GM12873 (cell line): ENCODE results near the gene PPP1R3F.

Source experiments
- TF ChIP-seq, protein P1 (sequence below): IDR thresholded peaks from 2 replicates; pipeline ENCODE4 v1.5.1; 2012; ENCODE audit warnings: low read depth, mild to moderate bottlenecking, moderate library complexity, low read length, control low read depth; ENCODE audit not compliant: insufficient read depth; ENCODE audit errors: missing control alignments

Gene PPP1R3F, protein sequence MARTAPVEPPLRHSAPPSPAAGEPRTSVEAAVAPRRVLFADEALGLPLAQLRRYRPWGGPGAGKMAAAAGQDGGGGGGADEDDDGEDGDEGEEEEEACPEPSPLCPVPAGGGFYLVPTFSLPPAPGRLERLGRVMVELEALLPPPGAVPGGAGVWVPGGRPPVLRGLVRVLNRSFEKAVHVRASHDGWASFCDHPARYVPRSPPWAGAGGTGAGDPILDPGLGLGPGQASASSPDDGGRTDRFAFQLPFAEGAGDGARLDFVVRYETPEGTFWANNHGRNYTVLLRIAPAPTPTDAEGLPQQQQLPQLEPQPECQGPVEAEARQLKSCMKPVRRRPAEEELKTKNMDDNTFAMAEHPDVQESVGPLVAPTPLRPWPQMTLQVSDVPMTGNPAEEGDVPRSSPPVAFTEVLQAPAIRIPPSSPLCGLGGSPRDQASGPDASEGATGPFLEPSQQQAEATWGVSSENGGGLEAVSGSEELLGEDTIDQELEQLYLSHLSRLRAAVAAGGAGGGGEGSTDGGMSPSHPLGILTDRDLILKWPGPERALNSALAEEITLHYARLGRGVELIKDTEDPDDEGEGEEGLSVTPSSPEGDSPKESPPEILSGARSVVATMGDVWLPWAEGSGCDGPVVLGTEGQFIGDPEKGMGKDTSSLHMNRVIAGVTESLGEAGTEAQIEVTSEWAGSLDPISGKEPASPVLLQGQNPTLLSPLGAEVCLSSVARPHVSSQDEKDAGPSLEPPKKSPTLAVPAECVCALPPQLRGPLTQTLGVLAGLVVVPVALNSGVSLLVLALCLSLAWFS

DNA sequence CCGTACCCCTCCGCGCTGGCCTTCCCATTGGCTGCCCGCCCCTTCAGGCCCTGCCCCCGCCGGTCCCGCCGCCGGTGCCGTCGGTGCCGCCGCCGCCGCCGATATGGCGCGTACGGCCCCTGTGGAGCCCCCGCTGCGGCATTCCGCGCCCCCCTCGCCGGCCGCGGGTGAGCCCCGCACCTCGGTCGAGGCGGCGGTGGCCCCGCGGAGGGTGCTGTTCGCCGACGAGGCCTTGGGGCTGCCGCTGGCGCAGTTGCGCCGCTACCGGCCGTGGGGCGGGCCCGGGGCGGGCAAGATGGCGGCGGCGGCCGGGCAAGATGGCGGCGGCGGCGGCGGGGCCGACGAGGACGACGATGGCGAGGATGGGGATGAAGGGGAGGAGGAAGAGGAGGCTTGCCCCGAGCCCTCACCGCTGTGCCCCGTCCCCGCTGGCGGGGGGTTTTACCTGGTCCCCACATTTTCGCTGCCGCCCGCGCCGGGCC lies at the start of gene PPP1R3F:
TSS of gene PPP1R3F (plus strand) at position 27 of the 482 bp plus-strand sequence. CDS start at position 104, 77 bp downstream.
- TF ChIP-seq, protein P1, sequence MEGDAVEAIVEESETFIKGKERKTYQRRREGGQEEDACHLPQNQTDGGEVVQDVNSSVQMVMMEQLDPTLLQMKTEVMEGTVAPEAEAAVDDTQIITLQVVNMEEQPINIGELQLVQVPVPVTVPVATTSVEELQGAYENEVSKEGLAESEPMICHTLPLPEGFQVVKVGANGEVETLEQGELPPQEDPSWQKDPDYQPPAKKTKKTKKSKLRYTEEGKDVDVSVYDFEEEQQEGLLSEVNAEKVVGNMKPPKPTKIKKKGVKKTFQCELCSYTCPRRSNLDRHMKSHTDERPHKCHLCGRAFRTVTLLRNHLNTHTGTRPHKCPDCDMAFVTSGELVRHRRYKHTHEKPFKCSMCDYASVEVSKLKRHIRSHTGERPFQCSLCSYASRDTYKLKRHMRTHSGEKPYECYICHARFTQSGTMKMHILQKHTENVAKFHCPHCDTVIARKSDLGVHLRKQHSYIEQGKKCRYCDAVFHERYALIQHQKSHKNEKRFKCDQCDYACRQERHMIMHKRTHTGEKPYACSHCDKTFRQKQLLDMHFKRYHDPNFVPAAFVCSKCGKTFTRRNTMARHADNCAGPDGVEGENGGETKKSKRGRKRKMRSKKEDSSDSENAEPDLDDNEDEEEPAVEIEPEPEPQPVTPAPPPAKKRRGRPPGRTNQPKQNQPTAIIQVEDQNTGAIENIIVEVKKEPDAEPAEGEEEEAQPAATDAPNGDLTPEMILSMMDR, result no peak

DNA sequence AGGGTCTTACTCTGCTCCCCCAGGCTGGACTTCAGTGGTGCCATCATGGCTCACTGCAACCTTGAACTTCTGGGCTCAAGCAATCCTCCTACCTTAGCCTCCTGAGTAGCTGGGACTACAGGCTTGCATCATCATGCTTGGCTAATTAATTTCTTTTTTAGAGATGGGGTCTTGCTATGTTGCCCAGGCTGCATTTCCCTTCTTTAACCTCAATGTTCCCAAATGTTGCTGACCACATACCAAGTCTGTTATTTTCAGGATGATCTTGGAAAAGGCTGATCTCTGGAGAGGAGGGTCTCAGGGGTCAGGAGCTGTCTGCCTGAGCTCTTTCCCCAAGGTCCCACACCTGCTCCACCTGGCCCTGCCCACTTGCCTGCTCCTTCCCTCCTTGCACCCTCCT lies 49.5 kb upstream of the PPP1R3F start:
- TF ChIP-seq, protein P1, result no peak

DNA sequence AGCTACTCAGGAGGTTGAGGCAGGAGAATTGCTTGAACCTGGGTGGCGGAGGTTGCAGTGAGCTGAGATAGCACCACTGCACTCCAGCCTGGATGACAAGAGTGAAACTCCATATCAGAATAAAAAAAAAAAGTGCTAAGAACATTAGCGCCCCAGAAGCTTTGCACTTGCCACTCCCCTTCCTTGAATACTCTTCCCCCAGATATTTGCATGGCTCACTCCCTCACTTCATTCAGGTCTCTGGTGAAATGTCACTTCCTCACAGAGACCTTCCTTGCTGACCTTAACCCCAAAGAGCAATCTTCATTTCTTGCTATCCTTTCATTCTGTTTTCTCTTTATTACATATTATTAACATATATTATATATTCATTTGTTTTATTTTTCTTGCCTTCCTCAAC lies 47.7 kb upstream of the PPP1R3F start:
- TF ChIP-seq, protein P1, result no peak

DNA sequence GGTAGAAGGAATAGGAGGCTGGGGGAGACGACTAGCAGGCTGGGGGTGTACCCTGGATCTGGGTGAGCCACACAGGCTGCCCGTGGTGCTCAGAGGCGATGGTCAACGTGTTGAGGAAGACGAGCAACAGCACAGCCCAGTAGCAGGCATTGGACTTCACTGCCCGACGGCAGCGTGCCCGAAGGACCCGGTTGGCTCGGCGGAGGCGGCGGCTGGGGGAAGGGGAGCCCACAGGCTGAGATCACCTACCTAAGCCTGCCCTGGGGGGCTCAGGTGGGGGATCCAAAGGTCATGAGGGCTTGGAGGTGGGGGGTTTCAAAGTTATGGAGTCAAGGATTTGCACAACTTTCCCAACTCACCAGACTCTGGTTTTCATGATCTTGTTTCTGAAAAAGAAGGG lies 43.7 kb upstream of the PPP1R3F start:
- TF ChIP-seq, protein P1, result no peak

DNA sequence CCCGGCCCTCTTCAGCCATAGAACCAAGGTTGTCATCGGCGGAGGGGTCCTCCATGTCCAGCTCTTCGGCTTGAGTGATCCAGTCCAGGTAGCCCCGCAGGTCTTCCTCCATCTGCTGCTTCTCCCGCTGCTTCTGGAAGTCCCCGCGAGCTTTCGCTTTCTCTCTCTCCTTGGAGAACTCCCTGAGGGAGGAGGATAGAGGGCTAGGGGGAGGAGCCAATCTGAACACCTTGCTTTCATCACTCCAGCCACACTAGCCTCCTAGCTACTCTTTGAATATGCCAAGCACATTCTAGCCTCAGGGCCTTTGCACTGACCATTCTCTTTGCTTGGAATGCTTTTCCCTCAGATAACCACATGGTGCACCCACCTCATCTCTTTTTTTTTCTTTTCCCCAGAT lies 42.6 kb upstream of the PPP1R3F start:
- TF ChIP-seq, protein P1, result no peak

DNA sequence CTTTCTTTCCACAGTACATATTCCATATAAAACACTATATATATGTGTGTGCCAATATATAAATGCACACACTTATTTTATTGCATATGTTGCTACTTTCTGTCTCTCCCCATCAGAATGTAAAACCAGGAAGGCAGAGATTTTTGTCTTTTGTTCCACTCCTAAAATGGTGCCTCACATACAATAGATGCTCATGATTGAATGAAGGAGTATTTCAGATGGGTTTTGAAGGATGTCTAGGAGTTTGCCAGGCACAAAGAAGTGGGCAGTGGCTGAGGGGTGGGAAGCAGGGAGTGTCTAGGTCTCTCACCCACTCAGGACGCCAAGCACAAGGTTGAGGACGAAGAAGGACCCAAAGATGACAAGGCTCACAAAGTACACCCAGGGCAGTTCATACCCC lies 41.9 kb upstream of the PPP1R3F start:
- TF ChIP-seq, protein P1, result no peak

DNA sequence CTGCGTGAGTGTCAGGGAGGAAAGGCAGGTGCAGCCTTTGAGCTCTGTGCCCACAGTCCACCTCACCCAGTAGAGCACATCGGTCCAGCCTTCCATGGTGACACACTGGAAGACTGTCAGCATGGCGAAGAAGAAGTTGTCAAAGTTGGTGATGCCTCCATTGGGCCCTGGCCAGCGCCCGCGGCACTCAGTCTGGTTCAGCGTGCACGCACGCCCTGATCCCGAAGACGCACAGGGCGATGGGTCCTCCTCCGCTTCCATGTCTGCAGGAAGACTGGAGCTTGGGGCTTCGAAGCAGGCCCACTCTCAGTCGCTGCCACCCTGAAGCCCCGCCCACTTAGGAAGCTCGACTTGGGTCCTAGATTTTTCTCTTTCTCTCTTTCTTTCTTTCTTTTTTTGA lies 41.4 kb upstream of the PPP1R3F start:
- TF ChIP-seq, protein P1, result no peak
